Anterior cingulate cortex (tissue), 58 donors: ENCODE results near the gene HYAL1.
"Not testable (repeated sequence)": the region's sequence is repeated elsewhere in the genome, so short reads cannot be mapped to it uniquely, and the experiment has no call there.

Experiments
- DNase-seq, 58 donors: peaks; one replicate each; lab custom pipeline; 2025; lab: John Stamatoyannopoulos, UW

The HYAL1 gene

DNA sequence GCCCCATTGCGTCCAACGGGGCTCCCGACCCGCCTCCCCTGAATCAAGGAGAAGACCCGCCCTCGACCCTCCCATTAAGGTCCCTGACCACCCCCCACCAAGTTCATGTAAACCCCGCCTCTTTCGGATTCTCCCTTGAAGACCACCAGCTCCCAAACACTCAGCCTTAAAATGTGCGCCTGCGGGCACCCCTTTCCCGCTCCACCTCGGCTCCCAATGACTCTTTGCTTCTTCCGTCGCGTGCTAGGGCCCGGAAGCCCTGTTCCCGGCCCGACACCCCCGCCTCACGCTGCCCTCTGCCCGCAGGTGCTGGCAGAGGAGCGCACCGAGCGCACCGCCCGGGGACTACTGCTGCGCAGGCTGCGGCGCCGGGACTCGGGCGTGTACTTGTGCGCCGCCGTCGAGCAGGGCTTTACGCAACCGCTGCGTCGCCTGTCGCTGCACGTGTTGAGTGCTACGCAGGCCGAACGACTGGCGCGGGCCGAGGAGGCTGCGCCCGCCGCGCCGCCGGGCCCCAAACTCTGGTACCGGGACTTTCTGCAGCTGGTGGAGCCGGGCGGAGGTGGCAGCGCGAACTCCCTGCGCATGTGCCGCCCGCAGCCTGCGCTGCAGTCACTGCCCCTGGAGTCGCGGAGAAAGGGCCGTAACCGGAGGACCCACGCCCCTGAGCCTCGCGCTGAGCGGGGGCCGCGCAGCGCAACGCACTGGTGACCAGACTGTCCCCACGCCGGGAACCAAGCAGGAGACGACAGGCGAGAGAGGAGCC is 27.2 kb downstream of the HYAL1 start:
- DNase-seq = no peak

DNA sequence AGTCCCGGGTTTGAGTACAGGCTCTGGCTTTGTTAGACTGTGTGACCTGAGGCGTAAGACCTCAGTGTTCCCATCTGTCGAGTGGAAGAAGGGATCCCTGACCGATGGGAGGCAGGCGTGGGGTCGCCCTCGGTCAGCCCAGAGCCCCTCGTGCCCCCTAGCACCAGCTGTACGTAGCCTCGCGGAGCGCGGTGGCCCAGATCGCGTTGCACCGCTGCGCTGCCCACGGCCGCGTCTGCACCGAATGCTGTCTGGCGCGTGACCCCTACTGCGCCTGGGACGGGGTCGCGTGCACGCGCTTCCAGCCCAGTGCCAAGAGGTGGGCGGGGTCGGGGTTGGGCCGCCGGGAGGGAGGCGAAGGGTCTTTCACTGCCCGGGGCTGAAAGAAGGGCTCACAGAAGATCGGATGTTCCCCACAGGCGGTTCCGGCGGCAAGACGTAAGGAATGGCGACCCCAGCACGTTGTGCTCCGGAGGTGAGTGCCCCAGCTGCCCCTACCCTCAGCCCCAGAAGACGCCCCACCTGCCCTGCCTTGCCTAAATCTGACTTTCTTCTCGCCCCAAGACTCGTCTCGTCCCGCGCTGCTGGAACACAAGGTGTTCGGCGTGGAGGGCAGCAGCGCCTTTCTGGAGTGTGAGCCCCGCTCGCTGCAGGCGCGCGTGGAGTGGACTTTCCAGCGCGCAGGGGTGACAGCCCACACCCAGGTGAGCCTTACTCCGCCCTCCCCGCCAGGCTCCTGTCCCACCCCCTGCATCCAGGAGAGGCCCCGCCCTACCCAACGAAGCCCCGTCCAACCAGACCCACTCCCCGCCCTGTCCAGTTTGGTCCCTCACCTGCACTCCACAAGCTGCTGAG is 28.0 kb downstream of the HYAL1 start:
- no peak for DNase-seq

DNA sequence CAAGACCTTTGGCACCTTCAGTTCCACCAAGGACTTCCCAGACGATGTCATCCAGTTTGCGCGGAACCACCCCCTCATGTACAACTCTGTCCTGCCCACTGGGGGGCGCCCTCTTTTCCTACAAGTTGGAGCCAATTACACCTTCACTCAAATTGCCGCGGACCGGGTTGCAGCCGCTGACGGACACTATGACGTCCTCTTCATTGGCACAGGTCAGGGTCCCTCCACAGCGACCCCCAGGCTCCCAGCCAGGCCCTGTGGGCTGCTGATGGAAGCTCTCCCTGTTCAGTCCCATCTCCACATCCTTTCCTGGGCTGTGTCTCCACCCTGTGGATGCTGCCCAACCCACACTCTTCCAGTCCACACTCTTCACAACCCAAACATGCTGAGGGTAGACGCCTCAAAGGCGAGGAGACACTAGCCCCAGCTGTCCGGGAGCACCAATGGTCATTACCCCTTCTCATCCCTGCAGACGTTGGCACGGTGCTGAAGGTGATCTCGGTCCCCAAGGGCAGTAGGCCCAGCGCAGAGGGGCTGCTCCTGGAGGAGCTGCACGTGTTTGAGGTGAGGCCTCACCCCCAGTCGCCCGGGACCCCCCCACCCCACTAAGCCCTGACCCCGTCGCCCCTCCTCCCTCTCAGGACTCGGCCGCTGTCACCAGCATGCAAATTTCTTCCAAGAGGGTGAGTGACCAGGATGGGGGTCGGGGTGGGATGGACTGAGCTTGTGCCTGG is 28.8 kb downstream of the HYAL1 start:
- peak in 27 of 58 donors; percentile 14 to 56 (median 28) for DNase-seq

DNA sequence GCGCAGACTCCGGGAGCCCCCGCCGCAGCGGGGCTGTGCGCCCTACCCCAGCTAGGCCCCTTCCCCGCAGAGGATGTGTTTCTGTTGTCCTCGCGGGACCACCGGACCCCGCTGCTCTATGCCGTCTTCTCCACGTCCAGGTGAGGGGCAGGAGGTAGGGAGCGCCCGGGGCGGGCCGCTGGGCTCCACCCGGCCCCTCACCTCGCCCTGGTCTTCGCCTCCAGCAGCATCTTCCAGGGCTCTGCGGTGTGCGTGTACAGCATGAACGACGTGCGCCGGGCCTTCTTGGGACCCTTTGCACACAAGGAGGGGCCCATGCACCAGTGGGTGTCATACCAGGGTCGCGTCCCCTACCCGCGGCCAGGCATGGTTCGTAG is 29.7 kb downstream of the HYAL1 start:
- no peak for DNase-seq

DNA sequence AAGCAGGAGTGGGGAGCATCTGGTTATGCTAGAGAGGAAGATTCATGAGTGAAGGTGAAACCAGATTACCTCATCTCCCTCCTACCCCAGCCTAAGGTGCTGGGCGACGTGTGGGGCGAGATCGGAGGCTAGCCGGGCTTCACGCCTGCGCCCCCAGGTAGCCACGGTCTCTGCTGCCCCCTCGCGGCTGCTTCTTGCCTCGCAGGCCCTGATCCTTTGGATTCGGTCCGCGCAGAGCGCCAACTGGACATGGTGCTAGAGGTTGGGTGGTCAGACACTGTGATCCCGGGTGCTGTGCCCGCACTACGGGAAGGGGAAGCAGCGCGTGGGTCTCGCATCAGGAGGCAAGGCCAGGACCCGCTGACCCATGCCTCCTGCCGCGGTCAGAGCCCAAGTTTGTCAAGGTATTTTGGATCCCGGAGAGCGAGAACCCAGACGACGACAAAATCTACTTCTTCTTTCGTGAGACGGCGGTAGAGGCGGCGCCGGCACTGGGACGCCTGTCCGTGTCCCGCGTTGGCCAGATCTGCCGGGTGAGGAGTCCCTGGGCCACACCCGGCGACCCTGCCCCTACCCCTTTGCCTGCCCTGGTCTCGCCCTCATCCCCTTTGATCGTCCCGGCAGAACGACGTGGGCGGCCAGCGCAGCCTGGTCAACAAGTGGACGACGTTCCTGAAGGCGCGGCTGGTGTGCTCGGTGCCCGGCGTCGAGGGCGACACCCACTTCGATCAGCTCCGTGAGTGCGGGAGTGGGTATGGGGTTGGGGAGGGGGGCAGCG is 30.3 kb downstream of the HYAL1 start:
- DNase-seq = peak in 57 of 58 donors; percentile 14 to 94 (median 79)

DNA sequence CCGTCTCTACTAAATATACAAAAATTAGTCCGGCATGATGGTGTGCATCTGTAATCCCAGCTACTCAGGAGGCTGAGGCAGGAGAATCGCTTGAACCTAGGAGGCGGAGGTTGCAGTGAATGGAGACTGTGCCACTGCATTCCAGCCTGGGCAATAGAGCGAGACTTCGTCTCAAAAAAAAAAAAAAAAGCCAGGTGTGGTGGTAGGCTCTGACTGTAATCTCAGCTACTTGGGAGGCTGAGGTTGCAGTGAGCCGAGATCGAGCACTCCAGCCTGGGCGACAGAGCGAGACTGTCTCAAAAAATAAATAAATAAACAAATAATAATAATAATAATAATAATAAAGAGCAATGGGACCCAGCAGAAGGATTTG is 30.9 kb downstream of the HYAL1 start:
- not testable (repeated sequence) for DNase-seq

DNA sequence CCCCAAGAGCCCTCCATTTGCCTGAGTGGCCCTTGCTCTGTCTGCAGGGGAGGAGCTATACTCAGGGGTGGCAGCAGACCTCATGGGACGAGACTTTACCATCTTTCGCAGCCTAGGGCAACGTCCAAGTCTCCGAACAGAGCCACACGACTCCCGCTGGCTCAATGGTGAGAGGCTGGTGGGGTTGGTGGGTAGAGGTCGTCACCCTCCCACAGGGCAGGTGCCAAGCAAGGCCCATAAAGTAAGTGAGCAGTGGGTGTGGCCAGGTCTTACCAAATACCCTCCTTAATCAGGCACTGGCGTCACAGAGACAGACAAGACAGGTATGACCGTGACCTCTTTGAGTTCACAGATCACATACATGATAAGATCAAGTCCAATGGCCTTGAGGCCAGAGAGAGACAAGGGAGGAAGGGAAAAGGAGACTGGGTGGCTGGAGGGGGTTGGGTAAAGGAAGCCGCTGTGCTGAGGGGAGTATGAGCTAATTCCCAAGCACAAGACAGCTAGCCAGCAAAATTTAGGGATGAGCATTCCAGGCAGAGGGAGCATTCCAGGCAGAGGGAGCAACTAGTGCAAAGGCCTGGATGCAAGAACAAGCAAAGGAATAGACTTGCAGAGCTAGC is 31.9 kb downstream of the HYAL1 start:
- DNase-seq = no peak

DNA sequence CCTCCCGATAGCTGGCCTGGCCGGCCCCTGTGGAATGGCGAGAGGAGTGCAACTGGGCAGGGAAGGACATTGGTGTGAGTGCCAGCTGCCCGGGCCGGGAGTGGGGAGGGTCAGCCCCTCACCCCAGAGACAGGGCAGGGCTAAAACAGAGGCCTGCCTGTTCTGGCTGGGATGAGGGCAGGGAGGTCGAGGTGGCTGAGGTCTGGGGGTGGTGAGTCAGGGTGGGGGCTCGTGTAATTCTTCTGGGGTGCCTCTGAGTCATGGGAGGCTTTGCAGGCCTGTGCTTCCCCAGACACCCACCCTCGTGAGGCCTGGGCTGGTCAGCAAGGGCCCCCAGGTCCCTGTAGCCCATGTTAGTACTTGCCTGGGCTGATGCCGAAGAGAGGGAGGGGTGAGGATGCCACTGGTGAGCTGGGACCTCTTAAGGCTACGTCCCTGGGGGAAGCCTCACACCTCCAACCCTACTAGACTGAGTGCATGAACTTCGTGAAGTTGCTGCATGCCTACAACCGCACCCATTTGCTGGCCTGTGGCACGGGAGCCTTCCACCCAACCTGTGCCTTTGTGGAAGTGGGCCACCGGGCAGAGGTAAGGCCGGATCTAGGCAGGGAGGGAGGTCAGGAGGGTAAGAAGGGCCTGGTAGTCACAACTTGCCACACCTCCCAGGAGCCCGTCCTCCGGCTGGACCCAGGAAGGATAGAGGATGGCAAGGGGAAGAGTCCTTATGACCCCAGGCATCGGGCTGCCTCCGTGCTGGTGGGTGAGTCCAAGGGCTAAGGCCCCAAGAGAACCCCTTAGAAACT is 32.8 kb downstream of the HYAL1 start:
- DNase-seq = peak in 10 of 58 donors; percentile 23 to 47 (median 35)

DNA sequence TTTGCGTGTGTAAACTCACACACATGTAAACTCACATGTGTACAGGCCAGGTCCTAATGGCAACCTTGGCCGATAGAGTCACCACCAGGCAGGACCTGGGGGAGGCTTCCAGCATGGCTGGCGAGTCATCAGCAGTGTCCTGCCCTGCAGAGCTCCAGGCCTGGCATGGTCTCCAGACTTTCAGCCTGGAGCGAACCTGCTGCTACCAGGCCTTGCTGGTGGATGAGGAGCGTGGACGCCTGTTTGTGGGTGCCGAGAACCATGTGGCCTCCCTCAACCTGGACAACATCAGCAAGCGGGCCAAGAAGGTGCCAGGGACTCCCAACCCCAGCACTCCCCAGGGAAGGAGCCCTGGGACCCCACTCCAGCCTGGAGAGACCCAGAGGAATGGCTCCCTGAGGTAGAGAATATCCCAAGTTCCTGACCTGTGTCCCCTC is 33.4 kb downstream of the HYAL1 start:
- no peak for DNase-seq

DNA sequence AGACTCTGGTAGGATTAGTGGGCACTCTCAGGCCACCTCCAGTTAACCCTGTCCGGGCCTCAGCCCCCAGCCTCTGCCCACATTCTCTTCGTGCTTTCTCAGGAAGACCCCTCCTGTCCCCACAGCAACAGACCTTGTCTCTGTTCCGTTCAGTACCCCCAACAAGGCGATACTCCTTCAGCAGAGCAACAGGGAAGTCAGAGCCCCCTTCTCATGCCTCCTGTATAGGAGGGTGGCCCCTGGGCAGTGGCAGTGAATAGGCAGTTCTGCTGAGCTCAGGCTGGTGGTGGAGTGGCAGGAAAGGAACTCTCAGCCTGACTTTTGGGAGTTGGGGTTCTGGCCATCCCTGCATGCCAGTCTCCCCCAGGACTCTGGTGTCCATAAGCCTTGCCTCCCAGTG is 33.9 kb downstream of the HYAL1 start:
- DNase-seq = no peak

DNA sequence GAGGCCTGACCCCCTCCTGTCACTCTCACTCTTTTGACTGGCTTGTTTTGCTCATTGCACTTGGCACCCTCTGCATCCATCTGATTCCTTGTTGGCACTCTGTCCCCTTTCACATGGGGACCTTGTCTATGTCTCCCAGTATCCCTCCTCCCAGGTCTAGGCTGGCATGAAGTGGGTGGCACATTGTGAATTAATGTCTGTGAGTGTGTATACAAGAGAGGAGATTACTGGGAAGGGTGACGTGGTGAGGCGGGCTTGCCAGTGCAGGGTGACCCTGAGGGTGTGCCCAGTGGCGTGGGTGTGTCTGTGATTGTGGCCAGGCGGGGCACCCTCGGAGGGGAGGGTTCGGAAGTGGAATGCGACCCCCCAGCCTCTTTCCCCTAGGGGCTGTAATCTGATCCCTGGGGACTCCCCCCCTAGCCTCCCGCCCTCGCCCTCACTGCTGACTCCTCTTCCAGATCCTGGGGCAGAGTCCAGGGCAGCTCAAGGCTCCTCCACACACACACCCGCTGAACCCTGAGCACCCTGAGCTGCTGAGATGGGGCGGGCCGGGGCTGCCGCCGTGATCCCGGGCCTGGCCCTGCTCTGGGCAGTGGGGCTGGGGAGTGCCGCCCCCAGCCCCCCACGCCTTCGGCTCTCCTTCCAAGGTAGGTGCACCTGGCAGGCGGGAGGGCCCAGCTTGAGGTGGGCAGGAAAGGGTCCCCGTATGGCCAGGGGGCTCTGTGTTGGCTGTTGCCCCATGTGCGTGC is 34.5 kb downstream of the HYAL1 start, which contains the start of gene SEMA3B:
Gene SEMA3B, plus strand, starts transcription at position 445 of the 749 bp plus-strand sequence. Its CDS starts 94 bp downstream, at position 539.
- DNase-seq = peak in 31 of 58 donors; percentile 15 to 77 (median 36)

DNA sequence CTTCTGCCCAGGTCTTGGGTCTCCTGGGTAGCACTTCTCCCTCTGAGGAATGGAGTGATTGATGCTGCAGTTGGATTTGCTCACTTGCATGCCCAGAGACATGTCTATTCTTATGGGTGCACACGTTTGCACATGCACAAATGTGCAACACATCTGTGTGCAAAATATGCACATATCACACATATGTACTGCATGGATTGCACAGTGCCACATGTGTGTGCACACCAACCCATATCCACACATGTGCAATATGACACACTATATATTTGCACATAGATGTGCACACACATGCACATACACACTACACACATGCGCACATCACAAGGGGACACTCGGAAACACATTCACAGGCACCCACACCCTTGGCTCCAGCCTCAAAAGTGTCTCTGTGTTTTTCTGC is 35.1 kb downstream of the HYAL1 start:
- DNase-seq = no peak

DNA sequence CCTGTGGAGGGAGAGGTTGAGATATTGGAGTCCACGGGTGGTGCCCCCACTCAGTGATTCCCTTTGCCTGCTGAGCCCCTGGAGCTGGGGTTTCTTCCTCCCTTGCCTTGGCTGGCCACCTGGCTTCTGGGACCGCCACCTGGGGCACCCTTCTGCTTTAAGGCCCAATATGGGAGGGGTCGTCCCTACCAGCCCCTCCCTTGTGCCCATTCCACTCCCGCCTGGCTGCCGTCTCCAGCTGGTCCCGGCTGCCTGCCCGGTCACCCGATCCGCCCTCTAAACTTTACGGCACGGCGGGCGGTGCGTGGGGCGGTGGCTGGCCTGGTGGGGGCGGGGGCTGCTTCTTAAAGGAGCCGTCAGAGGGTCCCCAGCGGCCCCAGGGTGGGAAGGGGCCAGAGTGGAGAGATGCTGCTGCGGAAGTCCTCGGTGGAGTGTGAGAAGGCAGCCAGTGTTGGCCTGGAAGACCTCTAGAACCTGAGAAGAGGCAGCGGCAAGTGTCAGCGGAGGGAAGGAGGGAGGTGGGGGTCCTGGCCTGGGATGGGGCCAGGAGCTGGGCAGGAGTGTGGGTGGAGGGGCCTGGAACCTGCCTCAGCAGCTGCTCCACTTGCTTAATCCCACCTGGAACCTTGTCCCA is 36.0 kb downstream of the HYAL1 start:
- DNase-seq = peak in 49 of 58 donors; percentile 19 to 81 (median 55)

DNA sequence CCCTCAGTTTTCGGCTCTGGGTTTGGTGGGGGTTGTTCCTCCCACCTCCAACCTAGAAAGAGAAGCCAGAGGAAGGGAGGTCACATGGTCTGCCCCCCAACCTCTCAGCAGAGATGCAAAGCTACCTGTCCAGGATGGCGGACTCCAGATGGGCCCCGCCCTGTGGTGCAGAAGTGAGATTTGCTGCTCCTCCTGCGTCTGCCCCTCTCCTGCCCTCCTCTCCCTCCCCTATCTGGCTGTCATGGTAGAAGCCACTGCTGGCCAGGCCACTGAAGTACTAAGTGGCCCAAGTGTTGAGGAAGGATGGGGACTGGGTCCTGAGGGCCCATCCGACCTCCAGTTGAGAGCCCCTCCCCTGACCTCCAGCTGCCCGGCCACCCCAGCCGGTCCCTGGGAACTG is 36.5 kb downstream of the HYAL1 start:
- peak in 1 of 58 donors; percentile 37 for DNase-seq

DNA sequence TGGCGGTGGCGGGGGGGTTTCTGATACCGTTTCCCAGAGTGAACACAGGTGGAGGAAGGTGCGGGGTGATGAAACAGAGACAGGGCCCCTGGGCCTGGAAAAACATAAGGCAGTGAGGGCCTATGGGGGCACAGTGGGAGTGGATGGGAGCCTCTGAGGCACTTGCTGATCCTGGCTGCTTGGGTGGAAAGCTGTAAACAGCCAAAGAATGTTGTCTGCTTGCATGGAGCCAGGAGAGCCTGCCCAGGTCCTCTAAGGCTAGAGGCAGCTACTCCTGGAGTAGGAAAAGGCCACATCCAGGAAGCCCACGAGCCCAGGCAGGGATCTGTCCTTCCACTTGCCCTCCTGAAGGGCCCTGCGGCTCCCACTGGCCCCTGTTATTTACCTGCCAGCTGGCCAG is 37.4 kb downstream of the HYAL1 start:
- no peak for DNase-seq

DNA sequence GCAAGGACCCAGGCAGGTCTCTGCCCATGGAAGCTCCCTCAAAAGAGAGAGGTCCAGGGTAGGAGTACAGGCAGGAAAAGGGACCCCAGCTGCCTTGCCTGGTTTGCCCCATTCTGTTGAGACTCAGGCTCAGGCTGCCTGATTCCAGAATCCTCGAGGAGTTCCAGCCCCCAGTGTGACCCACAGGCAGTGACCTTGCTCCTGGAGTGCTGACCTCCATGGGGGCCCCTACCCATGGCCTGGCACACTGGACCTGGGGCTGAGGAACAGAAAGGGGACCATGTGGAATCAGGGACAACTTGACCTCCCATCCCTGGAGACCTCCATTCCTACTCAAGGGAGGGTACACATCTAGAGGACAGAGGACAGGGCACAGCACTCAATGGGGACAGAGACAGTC is 37.8 kb downstream of the HYAL1 start:
- DNase-seq = no peak

DNA sequence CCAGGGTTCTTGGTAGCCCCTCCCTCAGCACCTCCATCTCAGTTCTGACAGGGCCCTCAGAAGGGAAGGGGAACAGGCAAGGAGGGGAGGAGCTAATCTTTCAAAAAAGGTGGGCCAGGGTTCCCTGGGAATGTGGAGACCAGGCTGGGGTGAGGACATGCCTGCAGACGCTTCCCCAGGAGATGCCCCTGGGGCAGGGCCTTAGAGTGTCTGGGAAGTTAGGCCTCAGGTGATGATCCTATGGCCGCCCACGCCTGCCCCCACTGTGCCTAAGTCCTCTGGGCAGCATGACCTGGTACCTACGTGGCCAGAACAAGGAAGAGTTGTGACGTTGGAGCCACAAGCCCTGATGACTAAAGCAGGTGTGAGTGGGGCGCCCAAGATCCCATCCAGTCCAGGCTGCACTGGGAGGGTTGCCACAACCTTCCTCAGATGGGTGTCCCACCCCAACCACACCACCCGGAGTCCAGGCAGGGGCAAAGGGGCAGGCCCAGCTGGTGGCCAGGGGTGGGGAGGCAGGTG is 38.3 kb downstream of the HYAL1 start:
- DNase-seq = no peak
